PFSK-1 (cell line): Measurements from ENCODE around the gene MAST3.

Experiments used
- POLR2AphosphoS5 ChIP-seq: IDR thresholded peaks from 2 replicates; pipeline ENCODE4 v1.6.1; 2012; ENCODE audit warnings: low read depth, mild to moderate bottlenecking, control low read depth, low read length, moderate library complexity
- REST ChIP-seq, 2 experiments: IDR thresholded peaks; 2 replicates each; pipeline versions ENCODE4 v1.6.1 to v1.8.0; 2011 to 2012; ENCODE audit warnings: low read depth in 2 of 2, low read length in 2 of 2, control low read depth in 1 of 2, inconsistent platforms in 1 of 2, mild to moderate bottlenecking in 1 of 2, moderate library complexity in 1 of 2; ENCODE audit not compliant: insufficient read depth in 1 of 2
- TAF1 ChIP-seq: IDR thresholded peaks from 2 replicates; pipeline ENCODE4 v1.6.1; 2012; ENCODE audit warnings: low read length, control low read depth, borderline replicate concordance; ENCODE audit not compliant: insufficient read depth

GRCh38 chr19:18117364-18117691 lies 19.8 kb downstream of the MAST3 start:
- no peak for TF ChIP-seq TAF1
- no peak for TF ChIP-seq REST (IDR thresholded peaks at IDR 0.05; ENCODE audit: insufficient read depth in 1 of 2, low read depth in 2 of 2, low read length in 2 of 2)
- no peak for TF ChIP-seq POLR2AphosphoS5
